HepG2 (cell line): Measurements from ENCODE around the gene HYOU1. TPM values are rescaled to one million over a fixed set of nuclear protein-coding genes. Genes with fewer than 3 reads are reported as not detected.
A peak's percentile ranks its signal among the peaks of the same experiment; 100 is the strongest.

Experiments used
- ATAC-seq: fragments of 200-7000 bp; cut with Tn5 transposase; 3 replicates; pipeline ENCODE4 v1.9.1; 2020; ENCODE audit warnings: mild to moderate bottlenecking, moderate library complexity
- BruUV-seq: library from RNA; stranded (reverse); fragments of 400-500 nt; replicated peaks from 2 replicates; lab custom pipeline; 2021; lab: Mats Ljungman, UMichigan
- CTCF ChIA-PET: fragments of 300-600 bp; formaldehyde crosslinking; extraction: SDS; loops from one replicate; lab custom pipeline; 2021; ENCODE audit warnings: low total read pairs, inconsistent platforms, low intra/inter-chr PET ratio; lab: Yijun Ruan, JAX
- POLR2A ChIA-PET: fragments of 350-600 bp; sonication (Branson Sonifier 250); formaldehyde crosslinking; loops from one replicate; lab custom pipeline; 2020; ENCODE audit warnings: antibody characterized with exemption, inconsistent platforms; lab: Yijun Ruan, JAX
- DNase-seq: peaks from one replicate; pipeline ENCODE4 v3.0.0-alpha.2; 2015; ENCODE audit warnings: low spot score
- FAIRE-seq: peaks from 3 replicates; lab custom pipeline; 2011; peaks lifted over from hg19 to GRCh38; lab: Jason Lieb, UNC
- H2AFZ ChIP-seq: one replicate; pipeline ENCODE4 v1.6.1; 2011; ENCODE audit warnings: low read length, inconsistent platforms
- H3K27ac ChIP-seq: fragments of 300-600 bp; 3 replicates; pipeline ENCODE4 v1.8.0; 2011; ENCODE audit warnings: mixed run types, mild to moderate bottlenecking, mixed read lengths, low read length, inconsistent platforms; ENCODE audit not compliant: insufficient read depth; ENCODE audit errors: extremely low read length
- H3K27me3 ChIP-seq, 2 experiments: fragments of 200-600 bp in 1 of 2; 2 replicates in 1 of 2; 3 replicates in 1 of 2; pipeline versions ENCODE4 v1.6.0 to v1.8.0; 2011; ENCODE audit warnings: low read length in 2 of 2, mild to moderate bottlenecking in 2 of 2, moderate library complexity in 2 of 2, inconsistent platforms in 1 of 2; ENCODE audit not compliant: insufficient read depth in 2 of 2, control insufficient read depth in 1 of 2
- H3K36me3 ChIP-seq, 2 experiments: fragments of 200-600 bp in 1 of 2; replicated peaks in 1 of 2; 2 replicates in 1 of 2; 3 replicates in 1 of 2; pipeline versions ENCODE4 v1.5.1 to v1.8.0; 2011; ENCODE audit warnings: low read length in 2 of 2, inconsistent platforms in 1 of 2; ENCODE audit not compliant: insufficient read depth in 2 of 2, control insufficient read depth in 1 of 2
- H3K4me1 ChIP-seq: 2 replicates; pipeline ENCODE4 v1.5.1; 2012; ENCODE audit warnings: low read length, inconsistent platforms; ENCODE audit not compliant: insufficient read depth
- H3K4me2 ChIP-seq: 2 replicates; pipeline ENCODE4 v1.6.0; 2011; ENCODE audit warnings: low read depth, low read length, inconsistent platforms
- H3K4me3 ChIP-seq, 3 experiments: fragments of 200-600 bp in 1 of 3; sonication (generic), shearing (Covaris generic) in 1 of 3; replicated peaks in 1 of 3; 2 replicates each; pipeline ENCODE4 v1.5.1; 2011 to 2016; ENCODE audit warnings: low read length in 3 of 3, inconsistent platforms in 2 of 3, low read depth in 2 of 3, mild to moderate bottlenecking in 2 of 3, control low read depth in 1 of 3, mixed read lengths in 1 of 3; ENCODE audit not compliant: insufficient read depth in 1 of 3
- H3K79me2 ChIP-seq: one replicate; pipeline ENCODE4 v1.6.1; 2011; ENCODE audit warnings: low read length, inconsistent platforms; ENCODE audit not compliant: insufficient read depth
- H3K9ac ChIP-seq: 2 replicates; pipeline ENCODE4 v1.6.0; 2011; ENCODE audit warnings: mild to moderate bottlenecking, low read depth, low read length, inconsistent platforms; ENCODE audit not compliant: insufficient read depth
- H3K9me3 ChIP-seq: 2 replicates; pipeline ENCODE4 v1.5.1; 2012; ENCODE audit warnings: mild to moderate bottlenecking, low read length
- H4K20me1 ChIP-seq: 2 replicates; pipeline ENCODE4 v1.6.0; 2011; ENCODE audit warnings: inconsistent platforms, mild to moderate bottlenecking, low read length, moderate library complexity; ENCODE audit not compliant: insufficient read depth
- AKAP8 ChIP-seq: sonication (generic); formaldehyde crosslinking; IDR thresholded peaks from 2 replicates; pipeline ENCODE4 v1.5.1; 2020; ENCODE audit warnings: mild to moderate bottlenecking, missing genetic modification reagents
- BRD4 ChIP-seq: sonication (generic); formaldehyde crosslinking; IDR thresholded peaks from 2 replicates; pipeline ENCODE4 v1.4.0; 2020; ENCODE audit warnings: missing genetic modification reagents
- CCDC6 ChIP-seq: sonication (generic); formaldehyde crosslinking; IDR thresholded peaks from 2 replicates; pipeline ENCODE4 v1.8.1; 2022; ENCODE audit warnings: mild to moderate bottlenecking, missing genetic modification reagents, moderate library complexity
- DMAP1 ChIP-seq: IDR thresholded peaks from 2 replicates; pipeline ENCODE4 v1.6.1; 2016
- FOXP1 ChIP-seq, 2 experiments: fragments of 450-650 bp in 1 of 2; IDR thresholded peaks; 2 replicates each; pipeline ENCODE4 v1.6.1; 2017 to 2018; ENCODE audit warnings: antibody characterized with exemption in 1 of 2
- GABPB1 ChIP-seq: IDR thresholded peaks from 2 replicates; pipeline ENCODE4 v1.6.1; 2016; ENCODE audit warnings: mild to moderate bottlenecking, missing genetic modification reagents, moderate library complexity, missing compliant biosample characterization
- HNF4A ChIP-seq: sonication (generic); formaldehyde crosslinking; IDR thresholded peaks from 2 replicates; pipeline ENCODE4 v1.4.0; 2020; ENCODE audit warnings: missing genetic modification reagents
- MLLT10 ChIP-seq: sonication (generic); formaldehyde crosslinking; IDR thresholded peaks from 2 replicates; pipeline ENCODE4 v1.4.0; 2020; ENCODE audit warnings: missing genetic modification reagents
- MTF1 ChIP-seq: sonication (generic); formaldehyde crosslinking; IDR thresholded peaks from 2 replicates; pipeline ENCODE4 v1.5.0; 2020; ENCODE audit warnings: missing genetic modification reagents
- NBN ChIP-seq: fragments of 450-650 bp; conservative IDR thresholded peaks from 2 replicates; pipeline ENCODE4 v1.6.1; 2017
- PHF8 ChIP-seq: sonication (generic); formaldehyde crosslinking; IDR thresholded peaks from 2 replicates; pipeline ENCODE4 v1.5.0; 2020; ENCODE audit warnings: missing genetic modification reagents
- RFXANK ChIP-seq: IDR thresholded peaks from 2 replicates; pipeline ENCODE4 v1.6.1; 2016
- ZFP62 ChIP-seq: sonication (generic); formaldehyde crosslinking; IDR thresholded peaks from 2 replicates; pipeline ENCODE4 v1.4.0; 2020; ENCODE audit warnings: missing genetic modification reagents
- ZNF253 ChIP-seq: sonication (generic); formaldehyde crosslinking; IDR thresholded peaks from 2 replicates; pipeline ENCODE4 v1.8.0; 2022; ENCODE audit warnings: mild to moderate bottlenecking, missing genetic modification reagents, borderline replicate concordance
- ZNF354B ChIP-seq: sonication (generic); formaldehyde crosslinking; IDR thresholded peaks from 2 replicates; pipeline ENCODE4 v1.8.0; 2022; ENCODE audit warnings: mild to moderate bottlenecking, missing genetic modification reagents
- ZNF44 ChIP-seq: sonication (generic); formaldehyde crosslinking; IDR thresholded peaks from 2 replicates; pipeline ENCODE4 v1.5.1; 2020; ENCODE audit warnings: mild to moderate bottlenecking, missing genetic modification reagents
- ZNF724P ChIP-seq: sonication (generic); formaldehyde crosslinking; IDR thresholded peaks from 2 replicates; pipeline ENCODE4 v1.8.0; 2022; ENCODE audit warnings: missing genetic modification reagents, borderline replicate concordance
- ZSCAN20 ChIP-seq: sonication (generic); formaldehyde crosslinking; IDR thresholded peaks from 2 replicates; pipeline ENCODE4 v1.4.0; 2020; ENCODE audit warnings: missing genetic modification reagents, mild to moderate bottlenecking, borderline replicate concordance
- WGBS: methylation state at CpG from one replicate; pipeline ENCODE4 v1.1.6; 2017; ENCODE audit warnings: low lambda C conversion rate; 5-methylcytosine and 5-hydroxymethylcytosine counted together
- in situ Hi-C: cut with HindIII; loops from 2 replicates; pipeline ENCODE4 v1.10.0; 2017; ENCODE audit warnings: low pct_unique_long_range_greater_than_20kb; ENCODE audit not compliant: extremely low pct_ligation_motif_present
- intact Hi-C: fragments of 100-400 bp; cut with micrococcal nuclease; formaldehyde crosslinking; loops from one replicate; pipeline ENCODE4 v1.10.0; 2022; ENCODE audit not compliant: unreplicated experiment
- polyA plus RNA-seq, 8 experiments: library from polyadenylated mRNA; depleted of rRNA in 3 of 8; stranded (reverse) in 7 of 8; unstranded in 1 of 8; fragments of >200 nt; fragmentation: Illumina TruSeq in 4 of 8; extraction: Trizol in 4 of 8; gene quantifications; 2 replicates each; pipeline versions ENCODE4 v1.2.1 to v1.2.3, GENCODE V29; 2011 to 2016; ENCODE audit warnings: low read depth in 4 of 8, missing spikeins in 1 of 8, mixed read lengths in 1 of 8; ENCODE audit not compliant: insufficient read depth in 1 of 8
- total RNA-seq, 5 experiments: library from RNA; depleted of rRNA; stranded (reverse); fragments of >200 nt; fragmentation: Illumina TruSeq; extraction: Trizol; gene quantifications; 2 replicates each; pipeline ENCODE4 v1.2.3, GENCODE V29; 2016; ENCODE audit warnings: low read depth in 1 of 5
- TF ChIP-seq, protein P1 (sequence below): sonication (generic); formaldehyde crosslinking; IDR thresholded peaks from 2 replicates; pipeline ENCODE4 v1.4.0; 2020; ENCODE audit warnings: missing genetic modification reagents, borderline replicate concordance
- TF ChIP-seq, protein P2 (sequence below): sonication (generic); formaldehyde crosslinking; IDR thresholded peaks from 2 replicates; pipeline ENCODE4 v1.8.1; 2022; ENCODE audit warnings: low read depth, mild to moderate bottlenecking, missing genetic modification reagents

Gene HYOU1
- total and polyA plus RNA-seq, 2 of the 13 experiments (the other 11 are each of a cell fraction or from before 2014, with no cell fraction given): 127 to 155 TPM

- POLR2A ChIA-PET: interaction anchor here (1.2 to 2.4 kb wide), 2 partner anchors 23 to 26 kb away, joined by 7 to 8 read pairs; partner anchors contain the start of genes RPS25, TRAPPC4 and VPS11
- no peak for DNase-seq
- TF ChIP-seq ZNF354B (CRISPR knock-in tag) (no peak), NBN (no peak), FOXP1 (IDR thresholded peaks at IDR 0.05) (no peak), FOXP1 (CRISPR knock-in tag; IDR thresholded peaks at IDR 0.05) (no peak), RFXANK (no peak), MLLT10 (CRISPR knock-in tag) (no peak), AKAP8 (CRISPR knock-in tag) (no peak), HNF4A (CRISPR knock-in tag) (no peak), PHF8 (CRISPR knock-in tag) (no peak), BRD4 (CRISPR knock-in tag) (no peak), GABPB1 (CRISPR knock-in tag) (no peak), MTF1 (CRISPR knock-in tag) (no peak), DMAP1 (no peak), ZNF44 (CRISPR knock-in tag) (no peak), ZNF253 (no peak), ZFP62 (CRISPR knock-in tag) (no peak), ZSCAN20 (no peak), CCDC6 (CRISPR knock-in tag) (no peak), ZNF724P (CRISPR knock-in tag) (no peak)
- TF ChIP-seq, protein P1, sequence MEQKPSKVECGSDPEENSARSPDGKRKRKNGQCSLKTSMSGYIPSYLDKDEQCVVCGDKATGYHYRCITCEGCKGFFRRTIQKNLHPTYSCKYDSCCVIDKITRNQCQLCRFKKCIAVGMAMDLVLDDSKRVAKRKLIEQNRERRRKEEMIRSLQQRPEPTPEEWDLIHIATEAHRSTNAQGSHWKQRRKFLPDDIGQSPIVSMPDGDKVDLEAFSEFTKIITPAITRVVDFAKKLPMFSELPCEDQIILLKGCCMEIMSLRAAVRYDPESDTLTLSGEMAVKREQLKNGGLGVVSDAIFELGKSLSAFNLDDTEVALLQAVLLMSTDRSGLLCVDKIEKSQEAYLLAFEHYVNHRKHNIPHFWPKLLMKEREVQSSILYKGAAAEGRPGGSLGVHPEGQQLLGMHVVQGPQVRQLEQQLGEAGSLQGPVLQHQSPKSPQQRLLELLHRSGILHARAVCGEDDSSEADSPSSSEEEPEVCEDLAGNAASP (CRISPR knock-in tag): no peak
- TF ChIP-seq, protein P2, sequence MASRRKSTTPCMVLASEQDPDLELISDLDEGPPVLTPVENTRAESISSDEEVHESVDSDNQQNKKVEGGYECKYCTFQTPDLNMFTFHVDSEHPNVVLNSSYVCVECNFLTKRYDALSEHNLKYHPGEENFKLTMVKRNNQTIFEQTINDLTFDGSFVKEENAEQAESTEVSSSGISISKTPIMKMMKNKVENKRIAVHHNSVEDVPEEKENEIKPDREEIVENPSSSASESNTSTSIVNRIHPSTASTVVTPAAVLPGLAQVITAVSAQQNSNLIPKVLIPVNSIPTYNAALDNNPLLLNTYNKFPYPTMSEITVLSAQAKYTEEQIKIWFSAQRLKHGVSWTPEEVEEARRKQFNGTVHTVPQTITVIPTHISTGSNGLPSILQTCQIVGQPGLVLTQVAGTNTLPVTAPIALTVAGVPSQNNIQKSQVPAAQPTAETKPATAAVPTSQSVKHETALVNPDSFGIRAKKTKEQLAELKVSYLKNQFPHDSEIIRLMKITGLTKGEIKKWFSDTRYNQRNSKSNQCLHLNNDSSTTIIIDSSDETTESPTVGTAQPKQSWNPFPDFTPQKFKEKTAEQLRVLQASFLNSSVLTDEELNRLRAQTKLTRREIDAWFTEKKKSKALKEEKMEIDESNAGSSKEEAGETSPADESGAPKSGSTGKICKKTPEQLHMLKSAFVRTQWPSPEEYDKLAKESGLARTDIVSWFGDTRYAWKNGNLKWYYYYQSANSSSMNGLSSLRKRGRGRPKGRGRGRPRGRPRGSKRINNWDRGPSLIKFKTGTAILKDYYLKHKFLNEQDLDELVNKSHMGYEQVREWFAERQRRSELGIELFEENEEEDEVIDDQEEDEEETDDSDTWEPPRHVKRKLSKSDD (CRISPR knock-in tag): no peak
- Histone ChIP-seq H4K20me1 (peaks cover 3% of the 10 kb centered on the region; the same call in 1 of the 2 replicates), H3K4me1 (peaks cover 9% of the 10 kb centered on the region; the same call in 1 of the 2 replicates), H3K4me2 (no peak overlapping the region), H3K27me3 (no peaks in the 10 kb centered on the region; a peak in 1 of 5 replicates), H3K9me3 (no peaks in the 10 kb centered on the region), H3K27ac (no peak overlapping the region), H3K79me2 (no peaks in the 10 kb centered on the region), H3K36me3 (peaks cover 29 to 36% of the 10 kb centered on the region in 2 experiments), H3K4me3 (no peak overlapping the region), H2AFZ (no peak overlapping the region), H3K9ac (no peak overlapping the region)
- 83% methylated on average over 6 of the region's 6 CpGs for WGBS
- in situ Hi-C loops (no loop called here), intact Hi-C loops (no loop called here)
- no TSS peak for BruUV-seq
- ATAC-seq: peak; percentile 26
- CTCF ChIA-PET: no interaction called here
- FAIRE-seq: no peak
Observed at GRCh38 chr11:119044708-119045107, 12.3 kb downstream of the HYOU1 start.
